ENCODE measurements around the gene NFYB. TPM values are rescaled to one million over a fixed set of nuclear protein-coding genes. Genes with fewer than 3 reads are reported as not detected.
"Not testable (repeated sequence)": the region's sequence is repeated elsewhere in the genome, so short reads cannot be mapped to it uniquely, and the experiment has no call there.

NFYB gene
- polyA plus RNA-seq, 4 donors, result 90.1 to 113 (median 107) TPM

- DNase-seq (ENCODE audit: low read depth in 4 of 4, low spot score in 3 of 4), result no peak
Measured at GRCh38 chr12:104122298-104122697, 15.7 kb downstream of the NFYB start.

GRCh38 chr12:104121001-104121400, 17.0 kb downstream of the NFYB start:
- DNase-seq (ENCODE audit: low read depth in 4 of 4, low spot score in 3 of 4), result no peak

DNA sequence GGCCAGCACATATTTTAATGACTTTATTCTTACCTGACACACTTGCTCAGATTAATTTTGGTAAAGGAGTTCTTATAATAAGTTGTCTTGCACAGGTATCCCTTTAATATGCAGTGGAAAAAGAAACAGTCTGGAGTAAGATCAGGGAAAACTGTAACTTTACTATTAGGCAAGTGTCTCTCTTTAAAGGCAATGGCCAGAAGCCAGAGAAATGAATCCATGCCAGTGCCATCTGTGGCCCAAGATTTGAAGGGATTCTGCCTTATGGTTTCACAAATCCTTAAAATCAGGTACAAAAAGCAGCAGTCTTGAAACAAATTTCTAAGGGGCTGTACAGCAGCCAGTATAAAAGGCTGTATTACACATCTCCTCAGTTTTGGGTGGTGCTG, 22.4 kb downstream of the NFYB start:
- no peak for DNase-seq (ENCODE audit: low read depth in 4 of 4, low spot score in 3 of 4)

DNA sequence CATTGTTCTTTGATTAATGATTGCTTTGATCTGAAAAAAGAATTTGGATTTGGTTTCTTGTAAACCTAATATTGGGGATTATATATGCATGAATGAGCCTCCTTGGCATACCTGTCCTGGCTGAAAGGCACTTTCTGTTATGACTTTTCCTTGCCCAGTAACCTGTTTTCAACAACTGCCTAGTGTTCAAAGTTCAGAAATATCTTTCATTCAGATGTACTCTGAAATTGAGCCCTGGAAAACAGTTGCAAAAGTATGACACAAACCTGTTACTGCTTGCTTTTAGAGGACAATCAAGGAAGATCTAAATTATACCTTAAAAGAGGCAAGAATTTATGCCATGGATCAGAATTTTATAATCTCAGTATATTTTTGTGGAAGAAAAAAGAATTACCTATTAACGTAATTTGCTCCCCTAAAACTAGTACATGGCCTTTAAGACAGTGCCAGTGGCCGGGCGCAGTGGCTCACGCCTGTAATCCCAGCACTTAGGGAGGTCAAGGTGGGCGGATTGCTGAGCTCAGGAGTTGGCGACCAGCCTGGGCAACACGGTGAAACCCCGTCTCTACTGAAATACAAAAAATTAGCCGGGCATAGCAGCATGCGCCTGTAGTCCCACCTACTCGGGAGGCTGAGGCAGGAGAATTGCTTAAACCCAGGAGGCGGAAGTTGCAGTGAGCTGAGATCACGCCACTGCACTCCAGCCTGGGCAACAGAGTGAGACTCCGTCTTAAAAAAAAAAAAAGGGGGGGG, 23.0 kb downstream of the NFYB start:
- DNase-seq (ENCODE audit: low read depth in 4 of 4, low spot score in 3 of 4), result not testable (repeated sequence)

- no peak for DNase-seq (ENCODE audit: low read depth in 4 of 4, low spot score in 3 of 4)
Measured at GRCh38 chr12:104109446-104110271, 28.4 kb downstream of the NFYB start.

- peak; percentile 74 to 77 (median 75) for DNase-seq (ENCODE audit: low read depth in 4 of 4, low spot score in 3 of 4)
Measured at GRCh38 chr12:104108755-104109445, 29.1 kb downstream of the NFYB start.

- no peak for DNase-seq (ENCODE audit: low read depth in 4 of 4, low spot score in 3 of 4)
Measured at GRCh38 chr12:104106965-104107364, 31.0 kb downstream of the NFYB start.

DNA sequence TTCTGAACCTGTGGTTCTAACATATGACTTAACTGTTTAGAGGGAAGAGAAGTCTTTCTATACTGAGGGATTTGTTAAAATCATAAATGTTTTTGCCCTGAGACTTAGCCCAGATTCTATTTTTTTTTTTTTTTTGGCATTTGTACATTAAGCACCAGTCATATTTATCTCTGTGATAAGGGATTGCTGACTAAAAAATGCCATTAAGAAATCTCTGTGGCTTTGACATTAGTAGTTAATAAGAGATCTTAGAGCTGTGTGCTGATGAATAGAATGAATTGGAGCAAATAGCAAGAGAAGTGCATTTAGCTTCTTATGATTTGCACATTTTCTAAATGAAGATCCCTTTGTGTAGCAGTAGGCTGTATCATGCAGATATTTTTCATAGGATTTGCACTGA, 32.5 kb downstream of the NFYB start:
- no peak for DNase-seq (ENCODE audit: low read depth in 4 of 4, low spot score in 3 of 4)

DNA sequence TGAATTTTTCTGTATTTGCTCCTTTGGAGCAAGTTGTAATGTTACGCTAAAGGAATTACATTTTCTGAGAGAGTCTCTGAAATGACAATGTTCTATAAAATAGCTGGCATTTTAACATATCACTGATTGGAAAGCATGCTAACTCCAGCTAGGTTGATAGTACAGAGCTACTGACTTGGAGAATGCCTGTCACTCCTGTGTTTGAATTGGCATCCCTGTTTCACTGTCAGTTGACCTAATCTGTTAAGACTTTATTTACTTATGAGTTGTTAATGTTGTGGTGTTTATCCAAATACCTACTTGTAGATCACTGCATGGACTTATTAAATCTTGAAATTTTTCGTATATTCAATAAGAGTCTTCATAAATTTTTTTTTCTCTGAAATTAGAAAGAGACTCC, 40.1 kb downstream of the NFYB start:
- no peak for DNase-seq (ENCODE audit: low read depth in 4 of 4, low spot score in 3 of 4)

GRCh38 chr12:104095289-104095688, 42.7 kb downstream of the NFYB start:
- DNase-seq (ENCODE audit: low read depth in 4 of 4, low spot score in 3 of 4), result no peak

DNA sequence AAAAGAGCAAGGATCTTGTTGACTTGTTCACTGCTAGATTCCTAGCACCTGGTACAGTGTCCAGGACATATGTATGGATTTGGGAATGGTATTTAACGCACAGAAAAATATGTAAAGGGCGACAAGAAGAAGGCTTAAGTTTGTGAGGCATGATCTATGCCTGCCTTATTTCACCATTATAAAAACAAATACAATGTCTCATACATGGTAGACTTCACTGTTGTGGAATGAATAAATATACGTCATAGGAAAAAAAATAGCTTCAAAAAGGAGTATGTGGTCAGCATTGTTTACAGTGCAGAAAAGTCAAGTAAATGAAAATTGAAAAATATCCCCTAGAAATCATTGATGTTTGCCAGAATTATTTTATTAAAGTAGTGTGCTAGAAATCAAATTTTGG, 43.7 kb downstream of the NFYB start:
- no peak for DNase-seq (ENCODE audit: low read depth in 4 of 4, low spot score in 3 of 4)

DNA sequence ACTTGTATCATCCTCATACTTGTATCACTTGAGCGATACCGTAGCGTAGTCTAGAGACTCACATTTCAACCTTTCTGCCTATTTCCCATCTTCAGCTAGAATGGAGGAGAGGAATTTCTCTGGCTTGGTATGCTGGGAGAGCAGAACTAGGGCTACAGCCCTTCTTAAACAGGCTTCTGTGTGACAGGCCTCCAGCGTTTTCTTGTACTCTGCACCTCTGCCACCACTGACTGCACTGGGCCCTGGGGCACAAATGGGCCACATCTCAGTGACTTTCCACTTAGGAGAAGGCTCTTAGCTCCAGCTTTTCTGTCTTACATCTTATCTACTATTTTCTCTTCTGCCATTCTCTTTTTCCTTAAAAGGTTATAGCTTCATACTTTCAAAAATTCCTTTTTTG, 46.9 kb downstream of the NFYB start:
- DNase-seq (ENCODE audit: low read depth in 4 of 4, low spot score in 3 of 4), result no peak

DNA sequence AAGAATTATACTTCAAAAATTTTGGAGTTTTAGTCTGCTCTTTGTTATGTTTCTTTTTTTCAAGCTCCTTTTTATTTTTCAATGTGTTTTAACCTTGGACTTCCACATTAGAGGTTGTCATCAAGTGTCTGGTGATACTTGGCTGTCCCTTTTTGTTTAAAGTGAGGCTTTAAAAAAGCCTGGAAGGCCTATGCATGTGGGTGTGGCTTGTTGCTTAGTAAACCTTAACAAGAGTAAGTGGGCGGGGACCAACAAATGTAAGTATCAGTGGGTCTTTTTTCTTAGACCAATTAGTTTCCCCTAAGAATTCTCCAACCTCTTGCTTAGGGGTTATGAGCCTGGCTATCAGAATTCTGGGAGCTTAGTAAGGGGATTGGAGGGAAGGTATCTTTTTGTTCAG, 47.3 kb downstream of the NFYB start:
- DNase-seq (ENCODE audit: low read depth in 4 of 4, low spot score in 3 of 4), result no peak

DNA sequence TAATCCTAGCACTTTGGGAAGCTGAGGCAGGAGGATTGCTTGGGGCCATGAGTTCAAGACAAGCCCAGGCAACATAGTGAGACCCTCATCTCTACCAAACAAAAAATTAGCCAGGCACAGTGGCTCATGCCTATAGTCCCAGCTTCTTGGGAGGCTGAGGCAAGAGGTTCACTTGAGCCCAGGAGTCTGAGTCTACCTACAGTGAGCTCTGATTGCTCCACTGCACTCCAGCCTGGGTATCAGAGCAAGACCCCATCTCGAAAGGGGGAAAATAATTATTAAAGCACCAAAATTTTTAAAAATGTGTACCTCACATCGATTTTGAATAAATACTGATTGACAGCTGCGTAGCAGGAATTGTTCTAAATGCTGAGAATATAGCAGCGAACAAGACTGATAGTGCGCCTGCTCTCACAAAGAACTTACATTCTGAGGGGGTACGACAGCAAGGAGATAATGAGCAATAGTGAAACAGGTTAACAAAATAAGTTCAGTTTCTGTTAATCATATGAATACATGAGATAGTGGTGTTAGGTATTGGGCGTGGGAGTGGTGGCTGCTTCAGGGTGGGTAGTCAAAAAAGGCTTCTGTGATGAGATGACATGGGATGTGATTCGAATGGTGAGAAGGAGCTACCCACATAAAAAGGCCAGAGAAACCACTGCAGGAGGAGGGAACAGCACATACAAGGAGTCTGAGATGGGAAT, 54.1 kb downstream of the NFYB start:
- no peak for DNase-seq (ENCODE audit: low read depth in 4 of 4, low spot score in 3 of 4)

DNA sequence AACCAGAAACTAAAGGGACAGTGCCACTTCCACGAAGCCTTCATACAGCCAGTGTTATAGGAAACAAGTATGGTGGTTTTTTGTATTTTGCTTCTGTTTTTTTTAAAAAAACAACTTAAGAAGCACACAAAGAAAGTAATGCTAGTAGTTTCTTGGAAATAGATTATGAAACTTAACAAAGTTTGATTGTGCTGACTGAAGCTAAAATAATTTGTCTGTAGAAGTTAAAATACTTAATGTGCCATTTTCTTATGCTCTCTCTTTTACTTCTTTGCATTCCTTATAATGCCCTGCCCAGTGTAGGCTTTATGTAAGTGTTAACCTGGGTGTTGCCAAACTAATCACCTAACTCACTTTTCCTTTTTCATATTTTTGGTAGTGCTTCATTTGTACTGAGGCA, 57.2 kb downstream of the NFYB start:
- no peak for DNase-seq (ENCODE audit: low read depth in 4 of 4, low spot score in 3 of 4)

- no peak for DNase-seq (ENCODE audit: low read depth in 4 of 4, low spot score in 3 of 4)
Measured at GRCh38 chr12:104079024-104079423, 59.0 kb downstream of the NFYB start.

DNA sequence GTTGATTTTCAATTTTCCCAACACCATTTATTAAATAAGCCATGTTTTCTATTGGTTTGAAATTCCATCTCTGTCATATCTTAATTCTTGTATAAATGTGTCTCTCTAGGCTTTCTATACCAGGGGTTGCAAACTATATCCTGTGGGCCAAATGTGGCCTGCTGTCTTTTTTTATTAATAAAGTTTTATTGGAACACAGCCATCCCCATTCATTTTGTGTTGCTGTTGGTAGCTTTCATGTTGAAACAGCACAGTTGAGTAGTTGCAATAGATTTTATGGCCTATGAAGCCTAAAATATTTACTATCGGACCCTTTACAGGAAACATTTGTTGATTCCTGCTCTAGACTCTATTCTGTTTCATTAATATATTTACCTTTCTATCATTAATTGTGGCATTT, 64.3 kb downstream of the NFYB start:
- no peak for DNase-seq (ENCODE audit: low read depth in 4 of 4, low spot score in 3 of 4)

- DNase-seq (ENCODE audit: low read depth in 4 of 4, low spot score in 3 of 4), result no peak
Measured at GRCh38 chr12:104072099-104072498, 65.9 kb downstream of the NFYB start.

Data from right renal pelvis (tissue), 4 donors.